PC-3 (cell line): Measurements from ENCODE around the gene NAT16.

ENCODE experiments used
- CTCF ChIP-seq: fragments of 300-600 bp; sonication (generic); conservative IDR thresholded peaks from 2 replicates; pipeline ENCODE4 v1.5.1; 2017; ENCODE audit warnings: antibody characterized with exemption, low read depth, mild to moderate bottlenecking, low read length
- EZH2 ChIP-seq: fragments of 300-600 bp; sonication (generic); IDR thresholded peaks from one replicate; pipeline ENCODE4 v1.6.1; 2017; ENCODE audit warnings: antibody characterized with exemption, mild to moderate bottlenecking, low read length; ENCODE audit not compliant: unreplicated experiment
- EZH2phosphoT487 ChIP-seq: fragments of 300-600 bp; sonication (generic); IDR thresholded peaks from 2 replicates; pipeline ENCODE4 v1.6.1; 2018; ENCODE audit warnings: mild to moderate bottlenecking, antibody characterized with exemption, low read length, borderline replicate concordance

GRCh38 chr7:101218236-101219125 lies 38.4 kb upstream of the NAT16 start:
- TF ChIP-seq CTCF (no peak), EZH2 (no peak), EZH2phosphoT487 (no peak)
